Sigmoid colon (tissue), 7 donors: ENCODE measurements around the gene PMS2. TPM values are rescaled to one million over a fixed set of nuclear protein-coding genes. Genes with fewer than 3 reads are reported as not detected.
A peak's percentile ranks its signal among the peaks of the same experiment; 100 is the strongest.

Source experiments
- DNase-seq: peaks from one replicate; pipeline ENCODE4 v3.0.0-alpha.2; 2019
- H3K27ac ChIP-seq, 4 donors: fragments of 200-600 bp; sonication (generic); one replicate each; pipeline ENCODE4 v1.5.1; 2016 to 2019; ENCODE audit warnings: mild to moderate bottlenecking in 1 of 4
- H3K27me3 ChIP-seq, 3 donors: fragments of 200-600 bp; sonication (generic); one replicate each; pipeline ENCODE4 v1.5.1; 2019; ENCODE audit warnings: mild to moderate bottlenecking in 1 of 3
- H3K36me3 ChIP-seq, 4 donors: fragments of 200-600 bp; sonication (generic); one replicate each; pipeline ENCODE4 v1.5.1; 2016 to 2019
- H3K4me1 ChIP-seq, 4 donors: fragments of 200-600 bp; sonication (generic); one replicate each; pipeline ENCODE4 v1.5.1; 2017 to 2019
- H3K4me3 ChIP-seq, 4 donors: fragments of 200-600 bp; sonication (generic); one replicate each; pipeline ENCODE4 v1.5.1; 2017 to 2019; ENCODE audit warnings: mild to moderate bottlenecking in 2 of 4, moderate library complexity in 1 of 4
- H3K9me3 ChIP-seq, 4 donors: fragments of 200-600 bp in 3 of 4; sonication (generic) in 3 of 4; one replicate each; pipeline versions ENCODE4 v1.5.1 to v1.6.1; 2013 to 2019
- EP300 ChIP-seq, 4 donors: sonication (generic); formaldehyde crosslinking; IDR thresholded peaks; one replicate each; pipeline ENCODE4 v1.6.1; 2017; ENCODE audit warnings: antibody characterized with exemption in 4 of 4
- POLR2A ChIP-seq, 2 donors: fragments of 450-650 bp; IDR thresholded peaks; one replicate each; pipeline ENCODE4 v1.6.1; 2016; ENCODE audit warnings: antibody characterized with exemption in 2 of 2, mild to moderate bottlenecking in 2 of 2, moderate library complexity in 2 of 2
- POLR2AphosphoS5 ChIP-seq, 4 donors: sonication (generic); formaldehyde crosslinking; IDR thresholded peaks; one replicate each; pipeline ENCODE4 v1.6.1; 2017; ENCODE audit warnings: antibody characterized with exemption in 4 of 4
- WGBS, 2 donors: extraction: QIAGEN DNeasy Blood & Tissue Kit; methylation state at CpG; one replicate each; pipeline ENCODE4 v1.1.7; 2013; 5-methylcytosine and 5-hydroxymethylcytosine counted together
- intact Hi-C: fragments of 100-400 bp; cut with DNase I; formaldehyde crosslinking; loops from one replicate; pipeline ENCODE4 v1.15.1; 2023
- polyA plus RNA-seq, 3 donors: library from polyadenylated mRNA; stranded (reverse); fragments of 200-250 nt; gene quantifications; one replicate each; pipeline ENCODE4 v1.2.3, GENCODE V29; 2013
- total RNA-seq, 4 donors: library from RNA; depleted of rRNA; stranded (reverse); fragments of >200 nt; gene quantifications; one replicate each; pipeline ENCODE4 v1.1.0, GENCODE V29; 2016
- TF ChIP-seq, protein P1 (sequence below), 4 experiments: fragments of 450-650 bp in 3 of 4; fragments of 200-600 bp in 1 of 4; IDR thresholded peaks; one replicate each; pipeline ENCODE4 v1.5.1; 2016 to 2019; ENCODE audit warnings: antibody characterized with exemption in 4 of 4, mild to moderate bottlenecking in 3 of 4, moderate library complexity in 2 of 4
- donor health status: healthy with polysubstance abuse.
- donor health status: Bipolar disorder and iron deficiency.
- donor health status: healthy.

The PMS2 gene
- total and polyA plus RNA-seq, 7 donors, result 3.2 to 9.3 (median 7.4) TPM

DNA sequence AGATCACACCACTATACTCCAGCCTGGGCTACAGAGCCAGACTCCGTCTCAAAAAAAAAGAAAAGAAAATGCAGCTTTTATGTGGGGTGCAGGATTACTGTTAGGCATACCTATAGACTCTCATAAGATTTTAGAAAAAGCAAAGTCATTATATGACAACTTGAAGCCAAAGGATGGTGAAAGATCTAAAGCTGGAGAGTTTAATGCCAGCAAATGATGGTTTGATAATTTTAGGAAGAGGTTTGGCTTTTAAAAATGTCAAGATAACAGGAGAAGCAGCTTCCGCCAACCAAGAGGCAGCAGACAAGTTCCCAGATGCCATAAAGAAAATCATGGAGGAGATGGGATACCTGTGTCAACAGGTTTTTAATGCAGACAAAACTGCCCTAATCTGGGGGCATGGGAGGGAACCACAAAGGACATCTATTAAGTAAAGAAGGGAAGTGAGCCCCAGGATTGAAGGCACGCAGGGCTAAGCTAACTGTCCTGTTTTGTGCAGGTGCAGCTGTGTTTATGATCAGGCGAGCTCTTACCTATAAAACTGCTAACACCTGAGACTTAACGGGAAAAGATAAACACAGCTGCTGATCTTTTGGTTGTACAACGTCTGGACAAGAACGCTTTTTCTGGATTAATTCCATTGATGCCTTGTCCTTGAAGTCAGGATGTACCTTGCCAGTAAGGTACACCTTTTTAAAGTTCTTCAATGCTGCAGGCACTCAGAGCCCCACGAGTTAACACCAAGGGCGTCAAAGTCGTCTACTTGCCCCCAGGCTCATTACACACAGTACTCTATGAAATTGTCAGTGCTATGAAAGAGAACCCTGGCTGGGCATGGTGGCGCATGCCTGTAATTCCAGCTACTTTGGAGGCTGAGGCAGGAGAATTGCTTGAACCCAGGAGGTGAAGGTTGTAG is 11.8 kb upstream of the PMS2 start:
- WGBS, 2 donors, result 33 to 74% methylated on average over 11 of the region's 11 CpGs
- Histone ChIP-seq H3K9me3 (no peaks in the 10 kb centered on the region), H3K27ac (no peak overlapping the region), H3K4me3 (no peak overlapping the region), H3K4me1 (peaks cover 0 to 13% (median 9%) of the 10 kb centered on the region in 4 donors), H3K36me3 (peaks cover 11 to 95% (median 58%) of the 10 kb centered on the region in 4 donors), H3K27me3 (no peaks in the 10 kb centered on the region)
- intact Hi-C loops, result no loop called here
- DNase-seq, result no peak
- TF ChIP-seq POLR2AphosphoS5 (IDR thresholded peaks at IDR 0.05) (no peak), EP300 (IDR thresholded peaks at IDR 0.05) (no peak), POLR2A (IDR thresholded peaks at IDR 0.05) (no peak)
- TF ChIP-seq, protein P1, sequence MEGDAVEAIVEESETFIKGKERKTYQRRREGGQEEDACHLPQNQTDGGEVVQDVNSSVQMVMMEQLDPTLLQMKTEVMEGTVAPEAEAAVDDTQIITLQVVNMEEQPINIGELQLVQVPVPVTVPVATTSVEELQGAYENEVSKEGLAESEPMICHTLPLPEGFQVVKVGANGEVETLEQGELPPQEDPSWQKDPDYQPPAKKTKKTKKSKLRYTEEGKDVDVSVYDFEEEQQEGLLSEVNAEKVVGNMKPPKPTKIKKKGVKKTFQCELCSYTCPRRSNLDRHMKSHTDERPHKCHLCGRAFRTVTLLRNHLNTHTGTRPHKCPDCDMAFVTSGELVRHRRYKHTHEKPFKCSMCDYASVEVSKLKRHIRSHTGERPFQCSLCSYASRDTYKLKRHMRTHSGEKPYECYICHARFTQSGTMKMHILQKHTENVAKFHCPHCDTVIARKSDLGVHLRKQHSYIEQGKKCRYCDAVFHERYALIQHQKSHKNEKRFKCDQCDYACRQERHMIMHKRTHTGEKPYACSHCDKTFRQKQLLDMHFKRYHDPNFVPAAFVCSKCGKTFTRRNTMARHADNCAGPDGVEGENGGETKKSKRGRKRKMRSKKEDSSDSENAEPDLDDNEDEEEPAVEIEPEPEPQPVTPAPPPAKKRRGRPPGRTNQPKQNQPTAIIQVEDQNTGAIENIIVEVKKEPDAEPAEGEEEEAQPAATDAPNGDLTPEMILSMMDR (IDR thresholded peaks at IDR 0.05), result no peak

DNA sequence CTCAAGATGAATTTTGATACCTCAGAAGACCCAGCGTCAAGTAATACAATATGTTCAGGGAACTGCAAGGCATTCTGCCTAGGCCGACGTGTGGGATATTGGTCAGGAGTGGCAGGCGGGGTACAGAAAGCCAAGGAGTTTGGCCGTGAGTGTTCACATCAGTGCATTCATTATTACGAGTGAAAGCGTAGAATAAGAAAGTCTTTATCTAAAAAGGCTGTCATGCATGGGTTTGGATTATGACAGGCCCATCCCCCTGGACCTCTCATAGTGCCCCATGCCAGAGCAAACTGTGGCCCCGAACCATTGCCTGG is 7.8 kb upstream of the PMS2 start:
- Histone ChIP-seq H3K27me3 (no peaks in the 10 kb centered on the region), H3K27ac (peak overlapping the region; percentile 23 to 96 (median 66)), H3K36me3 (peaks cover 10 to 55% (median 28%) of the 10 kb centered on the region in 4 donors), H3K4me1 (peaks cover 0 to 42% (median 22%) of the 10 kb centered on the region in 4 donors), H3K9me3 (no peaks in the 10 kb centered on the region), H3K4me3 (no peak overlapping the region)
- WGBS, 2 donors, result 95 to 96% methylated on average over 8 of the region's 8 CpGs
- no peak for DNase-seq
- no peak for TF ChIP-seq POLR2AphosphoS5 (IDR thresholded peaks at IDR 0.05)
- TF ChIP-seq, protein P1 (IDR thresholded peaks at IDR 0.05), result no peak
- no peak for TF ChIP-seq EP300 (IDR thresholded peaks at IDR 0.05)
- TF ChIP-seq POLR2A (IDR thresholded peaks at IDR 0.05), result no peak
- intact Hi-C loops, result no loop called here

DNA sequence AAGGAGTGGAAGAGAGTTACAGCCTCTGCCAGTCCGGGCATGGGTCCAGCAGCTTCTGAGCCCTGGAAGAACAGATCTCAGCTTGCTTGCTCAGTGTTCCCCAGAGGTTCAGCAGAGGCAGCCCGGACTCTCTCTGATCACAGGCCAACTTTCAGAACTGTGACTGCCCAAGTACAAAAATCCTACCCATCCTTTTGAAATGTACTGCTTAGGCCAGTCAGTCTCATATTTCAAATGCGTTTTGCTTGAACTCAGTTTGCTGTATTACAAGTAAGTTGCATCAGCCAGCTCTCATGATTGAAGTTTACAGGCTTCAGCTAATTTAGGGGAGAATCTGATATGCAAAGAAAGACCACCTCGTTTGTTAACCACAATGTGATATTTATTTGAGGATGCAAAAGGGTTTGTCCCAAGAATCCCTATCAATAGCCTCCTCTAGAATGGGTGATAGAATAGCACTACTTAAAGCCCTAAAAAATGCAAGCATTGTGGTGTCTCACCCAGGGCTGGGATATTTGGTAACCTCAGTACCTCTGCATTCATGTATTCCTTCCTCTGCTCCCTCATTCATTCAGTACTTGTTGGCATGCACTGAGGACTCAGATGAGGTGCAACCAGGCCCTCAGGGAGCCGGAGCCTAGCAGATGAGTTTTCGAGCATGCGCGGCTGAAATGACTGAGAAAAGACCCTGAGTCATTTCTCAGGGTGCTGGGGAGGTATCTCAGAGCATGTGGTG is 7.2 kb upstream of the PMS2 start:
- TF ChIP-seq POLR2A (IDR thresholded peaks at IDR 0.05) (no peak), EP300 (IDR thresholded peaks at IDR 0.05) (peak in 1 of 4 donors; percentile 55), POLR2AphosphoS5 (IDR thresholded peaks at IDR 0.05) (peak in 2 of 4 donors; percentile 10 to 40)
- TF ChIP-seq, protein P1 (IDR thresholded peaks at IDR 0.05), result no peak
- H3K4me3 ChIP-seq, result no peak overlapping the region
- intact Hi-C loops, result no loop called here
- H3K4me1 ChIP-seq, result peaks cover 0 to 47% (median 24%) of the 10 kb centered on the region in 4 donors
- no peaks in the 10 kb centered on the region for H3K27me3 ChIP-seq
- peaks cover 10 to 49% (median 28%) of the 10 kb centered on the region in 4 donors for H3K36me3 ChIP-seq
- WGBS, 2 donors, result 87 to 90% methylated on average over 8 of the region's 8 CpGs
- peak; percentile 91 for DNase-seq
- H3K9me3 ChIP-seq, result no peaks in the 10 kb centered on the region
- H3K27ac ChIP-seq, result peak overlapping the region; percentile 23 to 96 (median 66)

DNA sequence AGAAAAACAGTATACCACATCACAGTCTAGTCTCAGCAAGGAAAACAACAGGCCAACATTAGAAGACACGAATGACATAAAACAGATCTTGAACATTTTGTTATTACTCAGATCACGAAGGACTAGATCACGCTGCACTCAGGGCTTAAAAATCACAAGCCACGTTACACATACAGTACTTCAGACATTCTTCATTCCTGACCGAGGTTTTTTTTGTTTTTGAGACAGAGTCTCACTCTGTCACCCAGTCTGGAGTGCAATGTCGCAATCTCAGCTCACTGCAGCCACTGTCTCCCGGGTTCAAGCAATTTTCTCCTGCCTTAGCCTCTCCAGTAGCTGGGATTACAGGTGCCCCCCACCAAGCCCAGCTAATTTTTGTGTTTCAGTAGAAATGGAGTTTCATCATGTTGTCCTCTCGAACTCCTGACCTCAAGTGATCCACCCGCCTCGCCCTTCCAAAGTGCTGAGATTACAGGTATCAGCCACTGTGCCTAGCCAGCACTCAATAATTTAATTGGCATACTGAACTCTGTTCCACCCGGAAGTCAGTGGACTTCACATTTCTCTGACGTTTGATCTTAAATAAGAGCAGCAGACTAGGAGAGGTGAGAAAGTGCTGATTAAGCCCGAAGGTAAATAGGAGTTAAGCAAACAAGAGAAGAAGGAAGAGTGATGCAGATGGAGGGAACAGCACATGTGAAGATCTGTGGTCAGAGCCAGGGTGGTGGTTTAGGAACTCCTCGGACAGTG is 3.7 kb upstream of the PMS2 start:
- peaks cover under 1 to 14% (median 7%) of the 10 kb centered on the region in 4 donors for H3K36me3 ChIP-seq
- H3K4me1 ChIP-seq, result peaks cover 0 to 69% (median 48%) of the 10 kb centered on the region in 4 donors
- DNase-seq, result no peak
- no peaks in the 10 kb centered on the region for H3K27me3 ChIP-seq
- 23 to 70% methylated on average over 14 of the region's 14 CpGs for WGBS, 2 donors
- intact Hi-C loops, result no loop called here
- no peak for TF ChIP-seq POLR2A (IDR thresholded peaks at IDR 0.05)
- TF ChIP-seq POLR2AphosphoS5 (IDR thresholded peaks at IDR 0.05), result peak in 2 of 4 donors; percentile 14 to 58
- TF ChIP-seq, protein P1 (IDR thresholded peaks at IDR 0.05), result no peak
- no peak overlapping the region for H3K4me3 ChIP-seq
- H3K27ac ChIP-seq, result peak overlapping the region in 3 of 4 donors; percentile 36 to 96 (median 91)
- H3K9me3 ChIP-seq, result no peaks in the 10 kb centered on the region
